HG02852 (cell line): ENCODE results near the gene PHOX2A.

Experiments used
- ATAC-seq: cut with Tn5 transposase; IDR thresholded peaks from one replicate; pipeline ENCODE4 v1.9.1; 2021; ENCODE audit warnings: mild to moderate bottlenecking, moderate library complexity; ENCODE audit not compliant: unreplicated experiment

Gene PHOX2A

GRCh38 chr11:72235351-72236057 is 8.5 kb downstream of the PHOX2A start:
- ATAC-seq: no peak

GRCh38 chr11:72234920-72235319 is 9.1 kb downstream of the PHOX2A start:
- ATAC-seq: no peak

GRCh38 chr11:72234514-72234830 is 9.5 kb downstream of the PHOX2A start:
- ATAC-seq: no peak

DNA sequence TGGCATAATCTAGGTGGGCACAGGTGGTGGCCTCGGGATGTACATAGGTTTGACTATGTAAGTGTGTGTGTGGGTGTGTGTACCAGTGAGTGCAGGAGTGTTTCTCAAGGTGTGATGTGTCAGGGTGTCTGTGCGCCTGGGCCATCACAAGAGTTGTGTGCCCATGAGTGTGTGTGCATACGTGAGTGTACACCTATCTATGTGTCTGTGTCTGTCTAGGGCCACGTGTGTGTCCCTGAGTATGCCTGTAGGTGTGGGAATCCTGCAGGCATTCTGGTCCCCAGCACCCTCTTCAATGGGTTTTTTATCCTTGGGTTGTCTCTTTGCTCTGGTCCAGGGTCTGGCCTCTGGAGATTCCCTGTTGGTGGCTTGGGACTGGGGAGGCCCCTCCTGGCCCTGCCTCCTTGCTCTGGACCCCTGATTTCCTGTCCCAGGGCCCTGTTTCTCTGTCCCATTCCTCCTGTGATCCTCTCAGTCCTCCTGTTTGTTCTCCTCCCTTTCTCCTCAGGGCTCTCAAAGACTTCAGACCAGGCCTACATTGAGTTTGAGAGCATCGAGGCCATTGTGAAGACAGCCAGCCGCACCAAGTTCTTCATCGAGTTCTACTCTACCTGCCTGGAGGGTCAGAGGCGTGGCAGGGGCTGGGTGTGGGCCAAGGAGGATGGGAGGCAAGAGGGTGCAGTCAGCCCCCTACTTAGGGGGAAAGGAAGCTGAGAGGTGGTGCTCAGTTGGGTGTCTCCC is 10.0 kb downstream of the PHOX2A start:
- no peak for ATAC-seq

DNA sequence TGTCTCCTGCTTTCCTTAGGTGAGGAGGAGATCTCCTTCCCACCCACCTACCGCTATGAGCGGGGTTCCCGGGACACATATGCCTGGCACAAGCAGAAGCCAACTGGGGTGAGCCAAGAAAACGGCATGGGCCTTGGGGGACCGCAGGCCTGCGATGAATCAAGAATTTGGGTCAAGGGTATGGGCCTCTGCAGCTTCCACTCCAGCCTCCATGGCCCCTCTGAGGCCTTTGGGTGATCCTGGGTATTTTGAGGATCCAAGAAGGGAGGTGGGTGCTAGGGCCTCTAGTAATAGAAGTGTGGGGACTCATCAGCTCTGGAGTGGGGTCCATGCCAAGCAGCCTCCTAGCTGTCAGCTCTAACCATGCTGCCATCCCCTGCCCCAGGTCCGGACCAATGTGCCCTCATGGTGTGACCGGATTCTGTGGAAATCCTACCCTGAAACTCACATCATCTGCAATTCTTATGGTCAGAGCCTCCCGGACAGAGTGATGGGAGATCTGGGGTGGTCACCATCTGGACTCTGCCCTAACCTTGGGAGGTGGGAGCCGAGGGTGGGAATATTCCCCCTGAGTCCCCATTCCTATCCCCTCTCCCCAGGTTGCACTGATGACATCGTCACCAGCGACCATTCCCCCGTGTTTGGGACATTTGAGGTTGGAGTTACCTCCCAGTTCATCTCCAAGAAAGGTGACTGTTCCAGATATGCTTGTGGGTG is 10.8 kb downstream of the PHOX2A start:
- ATAC-seq: no peak

DNA sequence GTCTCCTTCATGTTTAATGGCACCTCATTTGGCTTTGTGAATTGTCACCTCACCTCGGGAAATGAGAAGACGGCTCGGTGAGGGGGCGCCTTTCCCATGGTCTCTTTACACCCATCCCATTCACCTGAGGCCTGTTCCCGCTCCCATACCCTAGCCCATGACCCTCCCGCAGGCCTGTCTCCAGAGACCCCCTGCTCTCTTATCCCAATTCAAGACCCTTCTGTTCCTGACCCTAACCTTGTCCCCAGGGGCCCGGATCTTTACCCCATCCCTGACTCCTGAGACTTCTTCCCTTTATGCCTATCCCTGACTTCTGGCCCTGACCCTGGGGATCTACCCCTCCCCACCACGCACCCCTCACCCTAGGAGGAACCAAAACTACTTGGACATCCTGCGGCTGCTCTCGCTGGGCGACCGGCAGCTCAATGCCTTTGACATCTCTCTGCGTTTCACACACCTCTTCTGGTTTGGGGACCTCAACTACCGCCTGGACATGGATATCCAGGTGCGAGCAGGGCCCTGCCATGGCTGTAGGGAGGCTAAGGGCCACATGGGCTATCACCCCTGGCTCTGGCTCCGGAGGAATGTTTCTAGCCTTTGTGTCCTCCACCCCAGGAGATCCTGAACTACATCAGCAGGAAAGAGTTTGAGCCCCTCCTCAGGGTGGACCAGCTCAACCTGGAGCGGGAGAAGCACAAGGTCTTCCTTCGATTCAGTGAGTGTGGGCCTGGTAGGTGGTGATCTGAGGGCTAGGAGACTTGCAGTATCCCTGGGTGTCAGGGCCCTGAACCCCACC is 11.5 kb downstream of the PHOX2A start:
- no peak for ATAC-seq

DNA sequence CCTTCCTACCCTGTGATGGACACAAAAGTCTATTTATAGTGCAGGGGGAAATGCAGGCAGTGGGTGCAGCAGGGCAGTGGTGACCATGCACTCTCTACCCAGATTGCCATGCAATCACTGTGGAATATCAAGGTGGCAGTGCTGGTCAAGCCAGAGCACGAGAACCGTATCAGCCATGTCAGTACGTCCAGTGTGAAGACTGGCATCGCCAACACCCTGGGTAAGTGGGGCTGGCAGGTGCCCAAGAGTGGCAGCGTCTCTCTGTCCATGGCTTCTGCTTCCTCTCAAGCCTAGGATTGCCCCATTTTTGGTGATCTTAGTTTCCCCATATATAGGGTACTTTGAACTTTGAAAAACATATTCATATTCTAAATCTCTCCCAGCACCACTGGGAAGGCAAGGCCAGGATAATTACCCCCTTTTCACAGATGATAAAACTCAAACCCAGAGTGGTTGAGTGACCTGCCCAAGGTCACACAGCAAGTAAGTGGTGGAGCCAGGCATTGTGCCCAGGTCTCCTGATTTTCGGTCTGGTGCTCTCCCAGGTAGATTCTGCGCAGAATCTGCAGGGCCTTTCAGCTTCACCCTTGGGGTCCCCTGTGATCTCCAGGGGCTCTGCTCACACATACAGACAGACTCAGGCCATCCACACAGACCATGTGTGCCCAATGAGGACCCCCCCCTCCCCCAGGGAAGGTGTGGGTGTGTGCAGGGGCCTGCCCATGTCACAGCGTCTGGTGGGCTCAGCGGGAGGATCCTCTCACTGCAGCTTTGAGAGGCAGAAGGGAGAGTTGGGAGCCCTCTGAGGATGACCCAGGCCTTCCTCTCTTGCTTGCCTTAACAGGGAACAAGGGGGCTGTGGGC is 12.3 kb downstream of the PHOX2A start:
- ATAC-seq: no peak

DNA sequence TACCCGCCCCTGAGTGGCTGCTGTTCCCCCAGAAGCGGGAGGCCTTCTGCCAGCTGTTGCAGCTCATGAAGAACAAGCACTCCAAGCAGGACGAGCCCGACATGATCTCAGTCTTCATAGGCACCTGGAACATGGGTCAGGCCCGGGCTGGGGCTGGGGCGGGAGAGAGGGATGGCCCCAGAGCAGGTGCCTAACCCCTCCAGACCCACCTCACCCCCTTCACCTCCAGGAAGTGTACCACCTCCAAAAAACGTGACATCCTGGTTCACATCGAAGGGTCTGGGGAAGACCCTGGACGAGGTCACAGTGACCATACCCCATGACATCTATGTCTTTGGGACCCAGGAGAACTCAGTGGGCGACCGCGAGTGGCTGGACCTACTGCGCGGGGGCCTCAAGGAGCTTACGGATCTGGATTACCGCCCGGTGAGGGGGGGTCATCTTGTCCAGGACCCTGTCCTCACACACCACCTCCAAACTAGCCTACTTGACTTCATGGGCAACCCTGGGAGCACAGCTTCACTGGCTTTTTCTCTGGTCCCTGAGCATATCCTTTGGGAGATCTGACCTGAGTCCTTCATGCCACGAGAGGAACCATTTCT is 13.1 kb downstream of the PHOX2A start:
- ATAC-seq: no peak

DNA sequence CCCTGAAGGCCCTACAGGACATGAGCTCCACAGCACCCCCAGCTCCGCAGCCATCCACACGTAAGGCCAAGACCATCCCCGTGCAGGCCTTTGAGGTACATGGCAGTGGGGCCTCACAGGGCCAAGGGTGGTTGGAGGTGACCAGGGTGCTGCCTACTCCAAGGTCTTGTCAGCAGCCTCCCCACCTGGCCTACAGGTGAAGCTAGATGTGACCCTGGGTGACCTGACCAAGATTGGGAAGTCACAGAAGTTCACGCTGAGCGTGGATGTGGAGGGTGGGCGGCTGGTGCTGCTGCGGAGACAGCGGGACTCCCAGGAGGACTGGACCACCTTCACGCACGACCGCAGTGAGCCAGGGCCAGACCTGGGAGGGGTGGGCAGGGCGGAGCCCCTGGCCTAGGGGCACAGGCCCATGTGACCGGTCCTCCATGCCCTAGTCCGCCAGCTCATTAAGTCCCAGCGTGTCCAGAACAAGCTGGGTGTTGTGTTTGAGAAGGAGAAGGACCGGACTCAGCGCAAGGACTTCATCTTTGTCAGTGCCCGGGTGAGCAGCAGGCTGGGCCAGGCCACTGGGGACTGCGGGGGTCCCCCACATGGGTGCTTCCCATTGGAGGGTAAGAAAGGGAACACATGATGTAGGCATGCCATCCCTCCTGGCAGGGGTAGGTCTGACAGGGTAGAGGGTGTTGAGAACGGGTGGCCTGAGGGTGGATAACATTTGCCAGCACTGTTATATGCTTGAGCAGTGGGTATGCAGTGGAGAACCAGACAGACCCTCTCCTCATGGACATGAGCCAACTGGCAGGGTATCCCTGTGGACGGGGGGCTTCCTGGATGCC is 13.8 kb downstream of the PHOX2A start:
- ATAC-seq: no peak

- no peak for ATAC-seq
Observed at GRCh38 chr11:72229336-72229924, 14.5 kb downstream of the PHOX2A start.

- ATAC-seq: no peak
Observed at GRCh38 chr11:72228844-72229231, 15.1 kb downstream of the PHOX2A start.

DNA sequence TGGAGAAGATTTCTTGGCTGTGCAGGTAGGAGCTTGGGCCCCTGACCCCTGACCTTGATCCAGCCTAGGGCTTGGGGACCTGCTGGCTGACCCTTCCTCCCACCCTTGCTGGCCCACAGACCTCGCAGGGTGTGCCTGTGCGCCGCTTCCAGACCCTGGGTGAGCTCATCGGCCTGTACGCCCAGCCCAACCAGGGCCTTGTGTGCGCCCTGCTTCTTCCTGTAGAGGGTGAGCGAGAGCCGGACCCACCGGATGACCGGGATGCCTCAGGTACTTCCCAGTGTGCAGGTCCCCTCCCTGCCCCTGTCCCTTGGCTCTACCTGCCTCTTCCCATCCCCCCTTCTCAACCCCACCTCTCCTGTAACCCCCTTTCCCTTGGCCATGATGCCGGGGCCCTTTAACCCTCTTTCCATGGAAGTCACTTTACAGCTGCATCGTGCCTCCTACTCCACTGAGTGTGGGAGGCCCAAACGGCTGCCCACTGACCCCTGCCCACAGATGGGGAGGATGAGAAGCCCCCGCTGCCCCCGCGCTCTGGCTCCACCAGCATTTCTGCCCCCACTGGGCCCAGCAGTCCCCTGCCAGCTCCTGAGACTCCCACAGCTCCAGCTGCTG is 15.6 kb downstream of the PHOX2A start:
- no peak for ATAC-seq

GRCh38 chr11:72227316-72228228 is 16.4 kb downstream of the PHOX2A start:
- no peak for ATAC-seq

DNA sequence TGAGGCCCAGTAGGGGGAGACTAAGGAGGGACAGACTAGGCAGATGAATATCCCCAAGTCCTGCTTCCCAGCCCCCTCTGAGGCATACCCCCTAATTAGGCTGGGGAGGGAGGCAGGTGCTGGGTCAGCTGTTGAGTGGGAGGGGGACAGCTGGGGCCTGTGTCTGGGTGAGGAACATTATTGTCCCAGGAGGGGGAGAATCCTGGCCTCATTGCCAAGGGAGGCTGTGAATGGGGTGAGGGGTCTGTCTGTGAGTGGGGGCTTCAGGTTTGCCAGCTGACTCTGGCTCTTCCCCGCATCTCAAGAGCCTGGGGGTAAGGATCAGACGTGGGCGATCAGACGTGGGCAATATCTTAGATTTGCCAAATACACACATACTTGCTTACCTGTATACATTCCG is 17.3 kb downstream of the PHOX2A start:
- no peak for ATAC-seq

DNA sequence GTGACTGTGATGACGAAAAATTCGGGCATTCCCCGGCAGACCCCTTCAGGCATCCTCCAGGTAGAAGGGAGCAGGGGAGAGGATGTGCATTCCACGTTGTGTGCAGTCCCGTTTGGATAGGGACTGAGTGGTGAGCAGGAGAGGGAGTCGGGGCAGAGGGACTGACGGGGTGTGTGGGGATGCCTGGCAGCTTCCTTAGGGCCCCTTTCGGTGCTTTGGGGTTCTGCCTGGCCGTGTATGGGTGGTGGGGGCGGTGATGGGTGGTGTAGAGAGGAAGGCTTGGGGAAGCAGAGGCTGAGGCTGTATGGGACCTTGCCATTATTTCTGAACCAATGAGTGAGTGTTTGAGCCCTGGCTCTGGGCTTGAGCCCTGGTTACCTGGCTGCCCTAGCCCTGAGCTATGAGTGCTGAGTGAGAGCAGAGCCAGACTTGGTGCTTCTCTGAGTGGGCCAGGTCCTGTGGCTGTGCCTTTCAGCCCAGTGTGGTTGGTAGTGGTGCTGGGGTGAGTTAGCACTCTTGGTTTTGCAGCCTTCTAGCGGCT is 18.5 kb downstream of the PHOX2A start:
- no peak for ATAC-seq

GRCh38 chr11:72224564-72225410 is 19.2 kb downstream of the PHOX2A start, which contains the start of gene INPPL1:
Gene INPPL1 (plus strand): TSS chr11:72224767. CDS start chr11:72224985, 218 bp downstream.
- ATAC-seq: no peak
